NCI-H2196 treated with DMSO at 0.1 percent for 48 hours (cell line): Measurements from ENCODE around the gene DQX1.

ENCODE experiments used
- DNase-seq: peaks from one replicate; lab custom pipeline; 2025; ENCODE audit not compliant: unreplicated experiment; lab: John Stamatoyannopoulos, UW

The DQX1 gene

DNA sequence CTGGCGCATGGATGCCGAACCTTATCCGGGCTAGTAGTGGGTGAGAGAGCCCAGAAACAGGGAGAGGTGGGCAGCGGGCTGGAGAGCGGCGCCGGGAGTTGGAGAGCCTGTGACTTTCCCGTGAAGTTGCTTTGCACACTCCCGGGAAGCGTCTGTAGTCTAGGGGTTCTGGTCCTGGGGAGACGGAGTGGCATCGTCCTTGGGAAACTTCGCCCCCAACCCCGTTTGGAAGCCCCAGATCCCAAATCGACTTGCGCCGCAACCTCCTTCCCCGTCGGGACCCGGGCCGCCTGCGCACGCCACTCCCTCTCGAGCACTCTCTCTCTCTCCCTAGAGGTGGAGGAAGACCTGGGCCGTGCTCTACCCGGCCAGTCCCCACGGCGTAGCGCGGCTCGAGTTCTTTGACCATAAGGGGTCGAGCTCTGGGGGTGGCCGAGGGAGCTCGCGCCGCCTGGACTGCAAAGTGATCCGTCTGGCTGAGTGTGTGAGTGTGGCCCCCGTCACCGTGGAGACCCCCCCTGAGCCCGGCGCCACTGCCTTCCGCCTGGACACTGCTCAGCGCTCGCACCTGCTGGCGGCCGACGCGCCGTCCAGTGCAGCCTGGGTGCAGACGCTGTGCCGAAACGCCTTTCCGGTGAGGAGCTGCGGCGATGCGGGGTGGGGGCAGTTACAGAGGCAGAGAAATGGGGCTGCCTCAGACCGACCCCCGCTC is 28.9 kb upstream of the DQX1 start:
- no peak for DNase-seq

DNA sequence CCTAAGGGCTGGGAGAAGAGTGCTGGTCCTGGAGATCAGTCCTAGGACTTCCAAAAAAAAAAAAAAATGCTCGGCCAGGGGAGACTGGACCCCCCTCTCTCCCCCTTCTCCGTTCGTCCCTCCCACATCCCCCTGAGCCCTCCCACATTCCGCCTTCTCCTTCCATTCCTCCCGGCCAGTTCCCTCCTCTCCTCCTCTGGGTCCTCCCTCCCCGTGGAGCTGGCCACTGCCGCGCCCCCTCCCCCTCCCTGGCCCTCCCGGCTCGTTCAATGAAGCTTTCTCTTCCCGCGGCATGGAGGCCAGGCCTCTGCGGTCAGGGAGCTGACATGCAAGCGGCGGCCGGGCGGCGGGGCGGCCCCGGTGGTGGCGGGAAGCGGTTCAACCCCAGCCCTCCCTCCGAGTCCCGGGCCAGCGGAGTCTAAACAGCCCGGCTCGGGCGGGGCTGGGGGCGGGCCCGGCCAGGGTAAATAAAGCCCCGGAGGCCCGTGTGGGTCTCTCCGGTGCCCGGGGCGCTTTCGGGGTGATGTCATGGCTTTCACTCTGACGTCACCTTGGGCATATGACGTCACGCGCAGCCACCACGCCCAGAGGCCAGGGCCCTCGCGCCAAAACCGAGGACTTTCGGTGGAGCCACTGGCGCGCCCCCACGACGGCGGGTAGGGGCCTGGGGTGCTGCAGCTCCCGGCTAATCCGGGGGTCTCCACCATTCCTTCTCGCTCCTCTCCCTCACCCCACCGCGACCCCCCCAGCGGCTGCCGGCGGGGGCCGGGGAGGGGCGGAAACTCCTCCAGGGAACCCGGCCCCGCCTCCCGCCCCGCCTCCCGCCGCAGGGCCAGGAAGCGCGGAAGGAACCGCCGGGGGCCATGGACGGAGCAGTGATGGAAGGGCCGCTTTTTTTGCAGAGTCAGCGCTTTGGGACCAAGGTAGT is 28.1 kb upstream of the DQX1 start, which contains the start of the genes DOK1 and LOXL3:
Gene DOK1, plus strand, starts transcription at position 829 of the 928 bp plus-strand sequence. Its CDS starts 35 bp downstream, at position 864.
Gene LOXL3, minus strand, starts transcription at position 51 of the 928 bp plus-strand sequence. CDS start 1,308 bp downstream, outside the sequence.
- no peak for DNase-seq

DNA sequence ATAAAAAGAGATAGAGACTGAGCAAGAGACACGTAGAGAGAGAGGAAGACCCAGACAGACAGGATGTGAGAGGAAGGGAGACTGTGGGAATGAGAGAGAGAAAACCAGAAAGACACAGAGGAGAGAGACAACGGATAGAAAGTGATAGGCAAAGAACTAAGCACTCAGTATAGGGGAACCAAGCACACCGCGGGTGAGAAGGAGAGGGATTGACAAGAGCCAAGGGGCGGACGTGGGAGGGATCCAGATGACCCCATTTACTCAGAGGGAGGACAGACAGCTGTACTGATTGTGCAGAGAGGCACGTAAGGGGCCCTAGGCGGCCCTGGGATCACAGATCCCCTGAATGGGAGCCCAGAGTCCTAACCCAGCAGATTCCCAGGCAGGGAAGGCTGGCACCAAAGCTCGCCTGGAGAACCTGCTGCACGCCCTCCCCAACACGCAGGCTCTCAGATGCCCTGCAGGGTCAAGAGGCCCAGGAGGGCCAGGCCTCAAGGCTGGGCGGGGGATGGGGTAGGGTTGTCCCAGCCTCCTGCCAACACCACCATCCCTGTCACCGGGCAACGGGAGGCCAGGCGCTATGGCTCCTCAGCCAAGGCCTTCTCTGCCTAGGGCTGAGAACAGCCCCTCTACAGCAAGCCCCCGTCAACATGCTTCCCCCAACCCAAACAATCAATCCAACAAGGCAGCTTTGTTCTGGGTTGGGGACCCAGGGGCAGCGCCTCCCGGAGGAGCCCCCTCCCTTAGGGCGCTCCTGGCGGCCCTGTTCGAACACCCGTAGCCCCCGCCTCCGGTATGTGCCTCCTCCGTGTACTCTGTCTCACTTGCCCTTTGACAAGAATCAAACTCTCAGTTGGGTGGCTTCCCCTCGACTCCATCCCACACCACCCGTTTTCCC is 27.1 kb upstream of the DQX1 start:
- no peak for DNase-seq

DNA sequence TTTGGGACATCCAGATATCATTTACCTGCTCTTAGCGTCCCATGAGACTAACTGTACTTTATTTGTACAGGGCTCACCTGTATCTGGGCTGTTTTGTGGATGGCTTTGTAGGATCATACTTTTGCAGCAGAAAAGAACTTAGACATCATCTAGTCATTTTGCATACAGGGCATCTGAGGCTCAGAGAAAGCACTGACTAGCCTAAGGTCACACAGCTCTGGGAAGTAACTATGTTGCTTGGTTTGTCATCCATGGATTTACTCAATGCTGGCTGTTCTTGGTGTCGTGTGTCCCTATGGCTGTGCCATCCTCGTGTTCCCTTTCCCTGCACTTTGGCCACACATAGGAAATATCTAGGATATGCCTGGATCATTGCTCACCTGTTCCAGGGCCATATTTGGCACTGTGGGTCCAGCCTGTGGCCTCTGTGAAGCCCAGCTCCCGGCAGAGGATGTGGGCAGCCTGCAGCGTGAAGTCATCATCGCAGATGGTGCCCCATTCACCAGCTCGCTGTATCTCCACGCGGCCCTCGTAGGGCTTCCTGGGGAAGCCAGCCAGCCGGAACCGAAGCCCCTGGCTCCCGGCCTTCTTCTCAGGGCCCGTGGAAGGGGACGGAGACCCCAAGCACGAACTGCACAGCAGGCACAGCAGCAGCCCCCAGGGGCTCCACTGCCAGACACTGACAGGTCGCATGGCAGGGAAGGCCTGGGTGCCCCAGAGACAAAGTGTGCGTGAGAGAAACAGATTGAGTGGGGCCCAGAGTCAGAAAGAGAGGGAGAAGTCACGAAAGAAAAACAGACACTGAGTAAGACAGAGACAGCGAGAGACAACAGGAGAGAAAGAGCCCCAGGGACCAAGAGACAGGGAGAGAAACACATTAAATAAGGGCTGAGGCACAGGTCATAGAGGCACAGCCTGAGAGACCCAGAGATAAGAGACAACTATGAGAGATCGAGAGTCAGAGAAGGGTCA is 26.2 kb upstream of the DQX1 start:
- no peak for DNase-seq

DNA sequence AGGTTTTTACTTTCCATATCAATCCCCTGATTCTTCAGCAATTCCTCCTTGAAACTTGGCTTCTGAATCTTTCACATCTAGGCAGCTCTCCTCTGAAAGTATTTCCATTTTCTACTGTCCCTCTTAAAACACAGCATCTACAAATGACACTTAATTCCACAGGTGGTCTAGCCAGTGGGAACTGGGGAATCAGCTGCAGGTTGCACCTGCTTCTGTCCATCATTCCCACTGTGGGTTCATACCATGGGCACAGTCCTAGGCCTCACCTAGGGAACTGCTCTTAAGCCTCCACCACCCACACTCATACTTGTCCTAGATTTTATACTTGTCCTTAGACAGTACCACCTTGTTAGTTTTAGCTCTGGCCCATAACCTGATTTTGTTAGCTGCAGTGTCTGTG is 25.5 kb upstream of the DQX1 start:
- DNase-seq = no peak

DNA sequence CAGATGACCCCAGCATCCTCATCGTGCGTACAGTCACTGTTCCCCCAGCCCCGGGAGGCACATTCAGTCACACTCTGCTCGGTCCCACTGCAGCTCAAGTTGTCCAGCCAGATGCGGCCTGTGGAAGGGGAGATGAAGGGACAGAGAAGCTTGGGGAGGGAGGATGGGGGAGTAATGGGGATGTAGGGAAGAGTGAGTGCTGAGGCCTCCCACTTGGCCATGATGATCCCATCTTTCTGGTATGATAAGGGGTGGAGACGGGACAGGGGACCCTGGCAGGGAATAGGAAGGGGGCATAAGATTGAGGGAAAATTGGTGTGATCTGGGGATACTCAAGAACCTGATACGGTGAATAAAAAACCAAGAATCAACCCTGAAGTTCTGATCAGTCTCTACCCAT is 24.2 kb upstream of the DQX1 start:
- DNase-seq = no peak

DNA sequence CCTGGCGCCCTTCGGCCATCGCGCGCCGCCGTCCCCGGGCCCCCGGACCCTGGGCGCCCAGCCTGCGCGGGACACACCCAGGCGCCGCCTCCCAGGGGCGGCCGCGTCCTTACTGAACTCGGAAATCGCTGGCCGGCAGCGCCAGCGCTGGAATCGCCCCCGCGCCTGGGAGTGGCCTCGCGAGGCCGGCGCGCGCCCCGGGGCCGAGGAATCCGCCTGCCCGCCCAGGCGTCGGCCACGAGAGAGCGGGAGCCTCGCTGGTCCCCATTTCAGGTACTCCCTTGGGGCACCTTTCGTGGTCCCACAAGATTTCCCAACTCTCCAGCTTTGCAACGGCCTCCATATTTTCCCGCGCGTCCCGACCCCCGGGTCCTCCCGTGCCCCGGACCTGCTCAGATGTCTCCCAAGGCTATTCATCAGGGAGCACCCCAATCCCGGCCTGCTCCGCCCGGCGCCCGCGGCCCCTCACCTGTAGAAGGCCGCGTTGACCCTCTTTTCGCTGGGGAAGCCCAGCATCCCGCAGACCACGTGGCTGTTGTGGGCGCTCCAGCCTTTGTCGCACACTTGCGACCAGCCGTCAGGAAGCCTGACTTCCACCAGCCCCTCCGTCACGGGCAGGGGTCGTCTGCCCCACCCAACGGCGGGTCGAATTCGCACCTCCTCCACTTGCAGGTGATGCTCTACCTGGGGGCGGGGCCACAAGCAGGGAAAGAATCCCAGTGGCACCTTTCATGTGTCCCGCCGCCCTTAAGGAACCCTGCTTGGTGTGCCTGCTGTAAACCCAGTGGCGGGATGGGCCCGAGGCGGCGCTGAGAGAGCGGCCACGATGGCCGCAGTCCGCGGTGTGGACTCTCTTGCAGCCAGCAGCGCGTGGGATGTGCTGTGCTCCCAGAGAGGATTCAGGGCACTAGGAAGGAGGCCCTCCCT is 23.1 kb upstream of the DQX1 start:
- no peak for DNase-seq

DNA sequence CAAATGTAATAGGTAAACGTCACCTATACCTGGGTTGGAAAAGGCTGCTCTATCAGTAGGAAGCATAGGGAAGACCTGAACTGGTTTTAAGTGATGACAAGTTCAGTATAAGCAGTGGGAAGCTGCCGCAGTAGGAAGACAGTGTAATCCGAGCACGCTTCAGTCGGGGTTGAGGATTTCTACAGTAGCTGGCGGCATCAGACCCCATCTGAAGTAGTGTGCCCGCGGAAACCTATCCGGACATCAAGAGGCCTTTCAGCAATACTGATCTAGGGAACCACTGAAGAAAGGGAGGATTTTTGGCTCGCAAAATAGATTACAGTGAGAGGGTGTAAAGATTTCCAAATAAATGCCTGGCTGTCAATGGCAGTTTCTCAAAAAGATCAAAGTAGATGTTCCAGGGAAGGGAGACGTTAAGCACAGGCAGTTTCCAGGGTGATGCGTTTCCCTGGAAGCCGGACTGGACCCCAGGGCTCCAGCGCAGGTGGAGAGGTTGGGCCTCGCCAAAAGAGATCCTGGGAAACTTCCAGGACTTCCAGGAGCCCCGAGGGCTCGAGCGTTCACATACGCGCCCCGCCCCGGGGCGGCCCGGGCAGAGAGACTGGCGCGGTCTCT is 22.4 kb upstream of the DQX1 start:
- no peak for DNase-seq

DNA sequence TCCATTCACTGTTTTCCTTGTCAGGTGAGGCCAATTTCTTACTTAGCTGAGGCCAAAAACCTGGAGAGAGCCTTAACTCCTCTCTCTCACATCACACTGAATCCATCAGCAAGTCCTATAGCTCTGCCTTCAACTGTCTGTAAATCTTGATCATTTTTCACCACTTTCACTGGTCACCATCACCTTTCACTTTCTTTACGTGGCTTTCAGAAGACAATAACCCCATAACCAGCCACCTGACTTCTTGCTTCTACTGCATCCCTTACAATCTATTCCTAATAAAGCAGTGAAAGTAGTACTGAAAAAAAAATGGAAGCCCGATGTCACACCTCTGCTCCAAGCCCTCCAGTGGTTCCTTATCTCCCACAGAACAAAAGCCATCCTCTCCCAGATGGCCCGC is 20.0 kb upstream of the DQX1 start:
- DNase-seq = no peak

DNA sequence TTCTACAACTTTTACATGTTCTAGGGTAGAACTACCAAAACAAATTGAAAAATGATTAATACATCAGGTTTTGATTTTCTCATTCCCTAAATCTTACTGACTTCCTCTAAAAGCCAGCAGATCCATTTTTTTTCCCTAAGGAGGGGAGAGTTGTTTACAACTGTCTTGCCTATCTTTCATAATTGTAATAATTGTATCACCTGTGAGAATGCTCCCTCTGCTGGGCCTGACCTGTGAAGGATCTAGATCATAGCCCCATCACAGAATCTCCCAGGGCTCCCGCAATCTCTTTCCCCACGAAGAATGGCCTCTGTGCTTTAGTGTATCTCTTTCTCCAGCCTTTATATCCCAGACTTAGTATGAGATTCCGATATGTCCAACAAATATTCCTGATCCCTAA is 18.6 kb upstream of the DQX1 start:
- DNase-seq = no peak

DNA sequence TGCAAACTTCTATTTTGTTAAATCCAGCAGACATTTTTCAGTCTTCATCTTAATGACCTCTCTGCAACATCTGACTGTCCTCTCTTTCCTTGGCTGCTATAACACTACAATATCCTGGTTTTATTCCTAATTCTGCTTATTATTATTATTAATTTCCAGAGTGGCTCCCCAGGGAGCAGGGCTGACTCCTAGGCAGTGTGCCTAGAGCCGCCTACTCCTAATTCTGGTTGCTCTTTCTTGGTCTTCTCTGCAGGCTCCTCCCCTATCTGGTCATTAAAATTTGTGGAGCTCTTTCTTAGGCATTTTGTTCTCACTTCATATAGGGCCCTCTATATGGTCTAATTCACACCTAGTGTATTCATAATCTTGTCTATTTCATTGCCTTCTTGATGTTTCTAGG is 16.9 kb upstream of the DQX1 start:
- DNase-seq = no peak

DNA sequence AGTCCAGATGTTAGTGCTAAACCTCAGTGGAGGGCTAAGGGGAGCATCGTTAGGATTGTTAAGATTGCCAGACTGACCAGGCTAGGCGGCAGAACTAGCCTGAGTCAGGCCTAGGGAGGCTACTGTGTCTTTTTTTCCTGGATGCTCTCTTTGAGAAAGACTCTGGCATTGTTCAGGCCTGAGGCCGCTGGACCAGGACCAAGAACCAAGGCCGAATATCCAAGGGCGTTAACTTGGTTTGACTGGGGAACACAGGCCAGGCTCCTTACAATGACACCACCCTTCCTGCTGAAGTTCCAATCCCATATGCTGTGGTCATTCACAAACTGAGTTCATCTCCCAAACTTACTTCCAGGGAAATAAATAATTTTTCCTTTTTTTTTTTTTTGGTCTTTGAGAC is 14.3 kb upstream of the DQX1 start:
- no peak for DNase-seq

DNA sequence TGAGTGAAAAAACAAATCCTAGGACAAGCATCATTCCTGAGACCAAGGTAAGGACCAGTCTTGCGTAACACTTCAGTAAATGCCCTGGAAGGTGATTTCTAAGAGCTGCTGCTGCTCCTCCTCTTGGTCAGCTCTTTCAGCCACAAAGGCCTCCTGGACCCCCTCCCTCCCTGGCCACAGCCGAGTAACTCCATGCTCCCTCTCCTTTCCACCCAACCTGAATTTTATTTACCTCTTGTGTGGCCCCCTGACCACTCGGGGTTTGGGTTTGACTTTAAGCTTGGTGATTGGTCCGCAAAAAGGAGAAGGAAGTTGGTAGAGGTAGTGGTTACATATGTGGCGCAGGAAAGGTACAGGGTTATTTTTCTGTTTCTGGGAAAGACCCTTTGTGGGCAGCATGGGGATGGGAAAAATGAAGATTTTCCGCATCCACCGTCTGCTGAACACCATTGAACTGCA is 12.9 kb upstream of the DQX1 start:
- DNase-seq = no peak

DNA sequence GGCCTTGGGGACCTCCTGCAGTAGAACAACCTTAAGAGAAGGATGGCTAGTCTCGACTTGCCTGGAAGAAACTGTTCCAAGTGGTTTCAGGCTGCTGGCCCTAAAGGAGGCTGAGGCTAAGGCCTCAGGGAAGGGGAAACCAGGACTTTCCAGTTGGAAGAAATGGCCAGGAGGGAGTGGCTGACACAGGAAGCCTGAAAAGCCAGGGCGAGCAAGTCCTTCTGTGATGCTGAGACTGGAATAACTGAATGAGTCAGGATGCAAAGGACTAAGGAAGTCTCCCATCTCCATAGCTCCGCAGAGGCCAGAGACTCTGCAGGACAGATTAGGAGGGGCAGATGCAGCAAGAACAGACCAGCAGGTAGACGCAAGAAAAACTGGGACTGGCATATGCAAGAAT is 11.1 kb upstream of the DQX1 start:
- DNase-seq = no peak

DNA sequence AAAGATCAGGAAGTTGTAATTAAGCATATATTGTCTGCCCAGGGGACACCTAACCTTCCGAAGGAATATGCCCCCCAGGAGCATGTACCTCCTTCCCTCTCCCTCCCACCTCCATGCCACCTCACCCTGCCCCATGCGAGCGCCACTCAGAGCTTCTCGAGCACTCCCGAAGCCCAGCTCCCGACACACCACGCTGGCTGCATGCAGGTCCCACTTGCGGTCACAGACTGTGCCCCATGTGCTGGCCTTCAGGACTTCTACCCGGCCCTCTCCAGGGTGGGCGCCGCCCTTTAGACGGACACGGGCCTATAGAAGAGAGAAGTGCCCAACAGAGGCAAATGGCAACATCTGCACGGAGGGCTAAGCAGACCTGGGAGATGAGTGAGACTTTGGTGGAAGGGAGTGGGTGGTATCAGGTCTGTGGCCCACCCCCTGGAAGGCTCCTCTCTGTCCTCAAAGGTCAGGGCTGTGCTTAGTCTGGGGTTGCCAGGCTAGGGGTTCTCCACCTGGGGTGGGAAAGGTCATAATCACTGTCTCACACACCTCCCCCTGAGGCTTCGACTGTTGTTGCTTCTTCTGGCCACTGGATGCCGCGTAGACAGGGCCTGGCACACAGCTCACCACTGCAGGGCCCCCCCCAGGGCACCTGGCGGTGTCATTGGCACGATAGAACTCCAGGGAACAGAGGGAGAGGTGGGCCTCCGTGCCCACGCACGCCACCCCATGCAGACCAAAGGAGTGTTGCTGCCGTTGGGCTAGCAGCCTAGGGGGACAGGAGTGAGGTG is 10.3 kb upstream of the DQX1 start:
- DNase-seq = no peak

DNA sequence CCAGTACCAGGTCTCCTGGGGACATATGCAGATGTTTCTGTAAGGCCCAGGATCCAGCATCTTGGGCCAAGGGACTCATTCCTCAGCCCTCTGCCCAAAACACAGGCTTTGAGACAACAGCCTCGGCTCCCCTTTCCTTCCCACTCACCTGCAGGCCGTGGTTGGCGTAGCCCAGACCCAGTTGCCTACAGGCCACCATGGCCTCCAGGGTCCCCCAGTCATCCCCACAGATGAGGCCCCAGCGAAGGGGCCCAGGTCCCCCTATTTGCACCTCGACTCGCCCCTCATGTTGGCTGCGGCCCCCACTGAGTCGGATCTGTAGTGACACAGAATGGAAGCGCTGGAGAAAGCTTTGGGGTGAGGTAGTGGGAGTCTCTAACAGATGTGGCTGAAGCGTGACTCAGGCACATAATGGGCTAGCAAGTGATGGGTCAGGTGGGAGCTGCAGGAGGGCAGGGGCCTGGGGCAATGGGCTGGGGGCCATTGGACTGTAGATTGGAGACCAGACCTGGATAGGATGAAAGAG is 9.5 kb upstream of the DQX1 start:
- DNase-seq = no peak

DNA sequence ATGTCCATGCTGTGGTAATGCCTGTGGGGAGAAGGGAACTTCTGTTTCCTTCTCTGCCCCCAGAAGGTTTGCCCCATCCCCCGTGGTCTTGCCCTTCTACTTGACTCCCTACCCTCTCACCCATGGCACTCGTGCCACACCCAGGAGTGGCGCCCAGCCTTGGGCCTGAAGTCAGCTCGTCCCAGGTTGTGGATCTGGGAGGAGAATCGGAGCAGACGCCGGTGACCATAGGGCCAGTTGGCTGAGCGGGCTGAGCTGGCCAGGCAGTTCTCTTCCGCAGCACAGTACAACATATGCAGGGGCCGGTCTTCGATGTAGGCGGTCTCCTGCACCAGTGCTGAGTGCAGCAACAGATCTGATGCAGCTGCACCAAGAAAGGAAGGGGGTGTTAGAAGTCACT is 8.4 kb upstream of the DQX1 start:
- no peak for DNase-seq
